ENCODE measurements around the gene PUDP.

- TF ChIP-seq CTCF (IDR thresholded peaks at IDR 0.05; ENCODE audit: poor library complexity) (no peak), EZH2 (IDR thresholded peaks at IDR 0.05; ENCODE audit: borderline replicate concordance) (no peak), EZH2phosphoT487 (IDR thresholded peaks at IDR 0.05; ENCODE audit: low read depth, severe bottlenecking, unreplicated experiment) (no peak)
These were observed 7.2 kb upstream of the PUDP start for GRCh38 chrX:7155163-7155562.
